SU-DHL-6 (cell line): ENCODE measurements around the gene CNDP1.
"Not testable (repeated sequence)": the region's sequence is repeated elsewhere in the genome, so short reads cannot be mapped to it uniquely, and the experiment has no call there.

Experiments used
- CTCF ChIP-seq: fragments of 200-600 bp; sonication (generic); IDR thresholded peaks from one replicate; pipeline ENCODE4 v1.5.1; 2017; ENCODE audit warnings: antibody characterized with exemption, mild to moderate bottlenecking, low read length, moderate library complexity; ENCODE audit not compliant: insufficient read depth, poor library complexity, severe bottlenecking
- EZH2phosphoT487 ChIP-seq: fragments of 200-600 bp; sonication (generic), shearing (Covaris generic); conservative IDR thresholded peaks from 2 replicates; pipeline ENCODE4 v1.6.1; 2018; ENCODE audit warnings: mild to moderate bottlenecking, antibody characterized with exemption, low read length, moderate library complexity, mixed read lengths

DNA sequence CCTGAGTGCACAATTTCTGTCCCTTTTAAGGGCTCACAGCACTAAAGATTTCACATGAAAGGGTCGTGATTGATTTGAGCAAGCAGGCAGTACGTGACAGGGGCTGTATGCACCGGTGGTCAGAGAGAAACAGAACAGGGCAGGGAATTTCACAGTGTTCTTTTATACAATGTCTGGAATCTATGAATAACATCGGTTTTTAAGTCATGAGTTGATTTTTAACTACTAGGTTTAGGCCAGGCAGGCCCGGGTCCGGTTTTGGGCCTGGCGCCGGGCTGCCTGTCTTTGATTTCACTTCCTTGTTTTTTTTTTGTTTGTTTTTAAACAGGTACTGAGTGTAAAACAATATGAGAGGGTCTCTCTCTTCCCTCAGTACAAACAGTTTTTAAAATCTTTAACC lies 33.5 kb upstream of the CNDP1 start:
- not testable (repeated sequence) for TF ChIP-seq CTCF, EZH2phosphoT487
